Measurements from ENCODE around the gene CCN2.

GRCh38 chr6:131910219-131910589 lies 41.0 kb downstream of the CCN2 start:
- no peak for TF ChIP-seq CTCF (IDR thresholded peaks at IDR 0.05)
- TF ChIP-seq POLR2A (IDR thresholded peaks at IDR 0.05) = no peak

Measured in adrenal gland (tissue), 5 donors.